K562 (cell line): ENCODE data around the gene GNB2. TPM values are rescaled to one million over a fixed set of nuclear protein-coding genes. Genes with fewer than 3 reads are reported as not detected.
"Not testable (repeated sequence)": the region's sequence is repeated elsewhere in the genome, so short reads cannot be mapped to it uniquely, and the experiment has no call there.

ENCODE experiments used
- ATAC-seq: fragments of 200-7000 bp; cut with Tn5 transposase; 3 replicates; pipeline ENCODE4 v1.9.1; 2020; ENCODE audit warnings: moderate library complexity
- BruUV-seq: library from RNA; stranded (reverse); fragments of 400-500 nt; replicated peaks from 2 replicates; lab custom pipeline; 2021; lab: Mats Ljungman, UMichigan
- CTCF ChIA-PET: fragments of 300-600 bp; formaldehyde crosslinking; extraction: SDS; loops from one replicate; lab custom pipeline; 2021; ENCODE audit warnings: low intra/inter-chr PET ratio; lab: Yijun Ruan, JAX
- POLR2A ChIA-PET: fragments of 300-600, 350-650 bp; sonication (Branson Sonifier 250); formaldehyde crosslinking; extraction: SDS; loops from one replicate; lab custom pipeline; 2021; ENCODE audit warnings: antibody characterized with exemption, inconsistent platforms; lab: Yijun Ruan, JAX
- DNase-seq, 4 experiments: peaks; one replicate each; pipeline versions ENCODE4 v3.0.0 to v3.0.0-alpha.2; 2011 to 2018; ENCODE audit warnings: low spot score in 3 of 4, mixed read lengths in 3 of 4; ENCODE audit errors: extremely low read depth in 1 of 4
- FAIRE-seq: peaks from 2 replicates; lab custom pipeline; 2011; peaks lifted over from hg19 to GRCh38; lab: Jason Lieb, UNC
- H2AFZ ChIP-seq: 2 replicates; pipeline ENCODE4 v1.6.0; 2011; ENCODE audit warnings: low read depth, low read length, control low read depth, inconsistent platforms
- H3K27ac ChIP-seq: fragments of 200-600 bp; 3 replicates; pipeline ENCODE4 v1.8.0; 2011; ENCODE audit warnings: low read depth, mild to moderate bottlenecking, control low read depth, inconsistent platforms, low read length, moderate library complexity, mixed read lengths; ENCODE audit errors: extremely low read depth
- H3K27me3 ChIP-seq, 2 experiments: fragments of 300-600 bp in 1 of 2; 2 replicates in 1 of 2; 3 replicates in 1 of 2; pipeline versions ENCODE4 v1.6.0 to v1.8.0; 2011; ENCODE audit warnings: inconsistent platforms in 2 of 2, low read length in 2 of 2, mild to moderate bottlenecking in 1 of 2, mixed read lengths in 1 of 2, moderate library complexity in 1 of 2; ENCODE audit not compliant: control insufficient read depth in 2 of 2, insufficient read depth in 2 of 2
- H3K36me3 ChIP-seq: fragments of 300-600 bp; 3 replicates; pipeline ENCODE4 v1.8.0; 2011; ENCODE audit warnings: mild to moderate bottlenecking, low read length, inconsistent platforms; ENCODE audit not compliant: control insufficient read depth, insufficient read depth
- H3K4me1 ChIP-seq, 2 experiments: fragments of 200-600 bp in 1 of 2; replicated peaks in 1 of 2; 2 replicates in 1 of 2; 3 replicates in 1 of 2; pipeline versions ENCODE4 v1.5.1 to v1.8.0; 2011; ENCODE audit warnings: inconsistent platforms in 2 of 2, low read length in 2 of 2, mild to moderate bottlenecking in 1 of 2, mixed read lengths in 1 of 2, moderate library complexity in 1 of 2; ENCODE audit not compliant: control insufficient read depth in 2 of 2, insufficient read depth in 2 of 2
- H3K4me2 ChIP-seq: 2 replicates; pipeline ENCODE4 v1.6.1; 2011; ENCODE audit warnings: low read length, control low read depth, inconsistent platforms, mixed read lengths; ENCODE audit not compliant: insufficient read depth
- H3K4me3 ChIP-seq: fragments of 200-600 bp; sonication (generic), shearing (Covaris generic); 2 replicates; pipeline ENCODE4 v1.5.1; 2016; ENCODE audit warnings: control low read depth, inconsistent platforms
- H3K79me2 ChIP-seq: fragments of 200-600 bp; 3 replicates; pipeline ENCODE4 v1.8.0; 2011; ENCODE audit warnings: low read length, inconsistent platforms; ENCODE audit not compliant: control insufficient read depth, insufficient read depth
- H3K9ac ChIP-seq, 2 experiments: 2 replicates each; pipeline versions ENCODE4 v1.6.0 to v1.6.1; 2011; ENCODE audit warnings: low read depth in 2 of 2, low read length in 2 of 2, control low read depth in 1 of 2, inconsistent platforms in 1 of 2, mild to moderate bottlenecking in 1 of 2, mixed read lengths in 1 of 2; ENCODE audit not compliant: insufficient read depth in 1 of 2
- H3K9me1 ChIP-seq: one replicate; pipeline ENCODE4 v1.6.0; 2011; ENCODE audit warnings: inconsistent platforms, mild to moderate bottlenecking, low read length, moderate library complexity; ENCODE audit not compliant: control insufficient read depth, insufficient read depth
- H3K9me3 ChIP-seq: replicated peaks from 2 replicates; pipeline ENCODE4 v1.5.1; 2011; ENCODE audit warnings: low read depth, low read length, inconsistent platforms; ENCODE audit not compliant: control insufficient read depth, insufficient read depth
- H4K20me1 ChIP-seq: replicated peaks from 2 replicates; pipeline ENCODE4 v1.6.1; 2011; ENCODE audit warnings: low read length, inconsistent platforms, mixed read lengths; ENCODE audit not compliant: control insufficient read depth, insufficient read depth
- BCOR ChIP-seq: fragments of 450-650 bp; IDR thresholded peaks from 2 replicates; pipeline ENCODE4 v1.6.1; 2016
- FOXK1 ChIP-seq: sonication (generic); formaldehyde crosslinking; IDR thresholded peaks from 2 replicates; pipeline ENCODE4 v1.8.0; 2022; ENCODE audit warnings: missing genetic modification reagents, mild to moderate bottlenecking, borderline replicate concordance
- TAF1 ChIP-seq: IDR thresholded peaks from 2 replicates; pipeline ENCODE4 v1.6.1; 2011; ENCODE audit warnings: mild to moderate bottlenecking, low read length, moderate library complexity; ENCODE audit not compliant: insufficient read depth, control insufficient read depth, severe bottlenecking; ENCODE audit errors: extremely low read depth
- ZNF121 ChIP-seq: sonication (generic); formaldehyde crosslinking; conservative IDR thresholded peaks from 2 replicates; pipeline ENCODE4 v1.8.0; 2022; ENCODE audit warnings: missing genetic modification reagents
- WGBS: fragments of 100-300 bp; shearing (Covaris generic); methylation state at CpG from one replicate; pipeline ENCODE4 v1.1.6; 2016; ENCODE audit warnings: low coverage, mixed read lengths; ENCODE audit not compliant: insufficient coverage; ENCODE audit errors: missing lambda C conversion rate; 5-methylcytosine and 5-hydroxymethylcytosine counted together
- in situ Hi-C: fragments of 300-500 bp; cut with MboI; formaldehyde crosslinking; loops from 4 replicates; pipeline ENCODE4 v1.15.0; 2018; ENCODE audit warnings: inconsistent platforms, mixed read lengths
- intact Hi-C: fragments of 100-400 bp; cut with micrococcal nuclease; formaldehyde crosslinking; loops from 2 replicates; pipeline ENCODE4 v1.14.2; 2022
- polyA plus RNA-seq, 8 experiments: library from polyadenylated mRNA; depleted of rRNA in 4 of 8; stranded (reverse) in 5 of 8; unstranded in 3 of 8; fragments of >200 nt; fragmentation: Nextera tagmentation in 2 of 8; fragmentation: Illumina TruSeq in 1 of 8; extraction: Ambion mirVana in 2 of 8; extraction: Trizol in 1 of 8; gene quantifications; 2 replicates each; pipeline versions ENCODE4 v1.2.1 to v1.2.3, GENCODE V29; 2011 to 2014; ENCODE audit warnings: inconsistent platforms in 1 of 8, missing spikeins in 1 of 8
- total RNA-seq, 7 experiments: library from RNA; depleted of rRNA in 6 of 7; stranded (reverse); fragments of >200 nt in 6 of 7; fragmentation: Illumina TruSeq in 2 of 7; extraction: Trizol in 2 of 7; gene quantifications; 2 replicates each; pipeline versions ENCODE4 v1.2.1 to v1.2.3, GENCODE V29; 2011 to 2021; ENCODE audit warnings: low replicate concordance in 1 of 7
- TF ChIP-seq, protein P1 (sequence below): fragments of 450-650 bp; IDR thresholded peaks from 2 replicates; pipeline ENCODE4 v1.6.1; 2016; ENCODE audit warnings: mild to moderate bottlenecking
- TF ChIP-seq, protein P2 (sequence below): fragments of 250-450 bp; sonication (Bioruptor Pico); IDR thresholded peaks from 2 replicates; pipeline ENCODE4 v1.4.0; 2020; ENCODE audit warnings: mild to moderate bottlenecking, moderate library complexity, borderline replicate concordance

The GNB2 gene
- total and polyA plus RNA-seq, 9 of the 15 experiments (the other 6 are each of a cell fraction or from before 2014, with no cell fraction given), result 0.65 to 320 (median 104) TPM

DNA sequence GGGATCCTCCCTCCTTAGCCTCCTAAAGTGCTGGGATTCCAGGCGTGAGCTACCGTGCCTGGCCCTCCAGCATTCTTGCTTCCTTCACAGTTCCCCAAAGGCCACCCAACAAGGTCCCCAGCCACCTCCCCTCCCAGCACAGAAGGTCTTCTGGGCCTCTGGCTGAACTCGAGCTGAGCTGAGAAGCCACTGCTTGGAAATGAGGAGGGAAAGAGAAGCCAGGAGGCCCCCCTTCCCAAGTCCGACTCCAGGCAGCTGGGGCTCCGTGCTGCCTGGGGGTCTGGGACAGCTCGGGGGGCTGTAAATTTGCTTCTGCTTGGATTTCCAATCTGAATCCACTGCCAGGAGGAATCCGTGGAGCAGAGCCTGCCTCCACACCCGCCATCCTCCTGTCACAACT, 41.2 kb downstream of the GNB2 start (continued):
- TF ChIP-seq, protein P1, sequence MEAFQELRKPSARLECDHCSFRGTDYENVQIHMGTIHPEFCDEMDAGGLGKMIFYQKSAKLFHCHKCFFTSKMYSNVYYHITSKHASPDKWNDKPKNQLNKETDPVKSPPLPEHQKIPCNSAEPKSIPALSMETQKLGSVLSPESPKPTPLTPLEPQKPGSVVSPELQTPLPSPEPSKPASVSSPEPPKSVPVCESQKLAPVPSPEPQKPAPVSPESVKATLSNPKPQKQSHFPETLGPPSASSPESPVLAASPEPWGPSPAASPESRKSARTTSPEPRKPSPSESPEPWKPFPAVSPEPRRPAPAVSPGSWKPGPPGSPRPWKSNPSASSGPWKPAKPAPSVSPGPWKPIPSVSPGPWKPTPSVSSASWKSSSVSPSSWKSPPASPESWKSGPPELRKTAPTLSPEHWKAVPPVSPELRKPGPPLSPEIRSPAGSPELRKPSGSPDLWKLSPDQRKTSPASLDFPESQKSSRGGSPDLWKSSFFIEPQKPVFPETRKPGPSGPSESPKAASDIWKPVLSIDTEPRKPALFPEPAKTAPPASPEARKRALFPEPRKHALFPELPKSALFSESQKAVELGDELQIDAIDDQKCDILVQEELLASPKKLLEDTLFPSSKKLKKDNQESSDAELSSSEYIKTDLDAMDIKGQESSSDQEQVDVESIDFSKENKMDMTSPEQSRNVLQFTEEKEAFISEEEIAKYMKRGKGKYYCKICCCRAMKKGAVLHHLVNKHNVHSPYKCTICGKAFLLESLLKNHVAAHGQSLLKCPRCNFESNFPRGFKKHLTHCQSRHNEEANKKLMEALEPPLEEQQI, result no peak
- no peak for TF ChIP-seq FOXK1 (CRISPR knock-in tag)
- TF ChIP-seq, protein P2, sequence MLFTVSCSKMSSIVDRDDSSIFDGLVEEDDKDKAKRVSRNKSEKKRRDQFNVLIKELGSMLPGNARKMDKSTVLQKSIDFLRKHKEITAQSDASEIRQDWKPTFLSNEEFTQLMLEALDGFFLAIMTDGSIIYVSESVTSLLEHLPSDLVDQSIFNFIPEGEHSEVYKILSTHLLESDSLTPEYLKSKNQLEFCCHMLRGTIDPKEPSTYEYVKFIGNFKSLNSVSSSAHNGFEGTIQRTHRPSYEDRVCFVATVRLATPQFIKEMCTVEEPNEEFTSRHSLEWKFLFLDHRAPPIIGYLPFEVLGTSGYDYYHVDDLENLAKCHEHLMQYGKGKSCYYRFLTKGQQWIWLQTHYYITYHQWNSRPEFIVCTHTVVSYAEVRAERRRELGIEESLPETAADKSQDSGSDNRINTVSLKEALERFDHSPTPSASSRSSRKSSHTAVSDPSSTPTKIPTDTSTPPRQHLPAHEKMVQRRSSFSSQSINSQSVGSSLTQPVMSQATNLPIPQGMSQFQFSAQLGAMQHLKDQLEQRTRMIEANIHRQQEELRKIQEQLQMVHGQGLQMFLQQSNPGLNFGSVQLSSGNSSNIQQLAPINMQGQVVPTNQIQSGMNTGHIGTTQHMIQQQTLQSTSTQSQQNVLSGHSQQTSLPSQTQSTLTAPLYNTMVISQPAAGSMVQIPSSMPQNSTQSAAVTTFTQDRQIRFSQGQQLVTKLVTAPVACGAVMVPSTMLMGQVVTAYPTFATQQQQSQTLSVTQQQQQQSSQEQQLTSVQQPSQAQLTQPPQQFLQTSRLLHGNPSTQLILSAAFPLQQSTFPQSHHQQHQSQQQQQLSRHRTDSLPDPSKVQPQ (CRISPR knock-in tag), result no peak
- no peak for TF ChIP-seq TAF1

DNA sequence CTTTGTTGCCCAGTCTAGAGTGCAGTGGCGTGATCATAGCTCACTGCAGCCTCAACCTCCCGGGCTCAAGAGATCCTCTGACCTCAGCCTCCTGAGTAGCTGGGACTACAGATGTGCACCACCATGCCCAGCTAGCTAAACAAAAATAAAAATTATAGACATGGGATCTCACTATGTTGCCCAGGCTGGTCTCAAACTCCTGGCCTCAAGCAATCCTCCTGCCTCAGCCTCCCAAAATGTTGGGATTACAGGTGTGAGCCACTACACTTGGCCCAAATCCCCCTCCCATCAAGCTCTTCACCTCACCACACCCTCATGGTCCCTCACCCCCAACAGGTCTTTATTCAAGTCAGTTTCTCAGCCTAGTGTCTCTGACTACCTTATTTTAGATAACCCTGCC, 43.5 kb downstream of the GNB2 start:
- peaks cover 6 to 17% of the 10 kb centered on the region in 2 experiments; a peak in 3 of 5 replicates for H3K4me1 ChIP-seq
- intact Hi-C loops, H3K4me2 ChIP-seq, in situ Hi-C loops, H3K9ac ChIP-seq, H2AFZ ChIP-seq, FAIRE-seq, H3K9me1 ChIP-seq, H3K36me3 ChIP-seq, H3K27ac ChIP-seq, H4K20me1 ChIP-seq, ATAC-seq, DNase-seq, CTCF ChIA-PET, H3K4me3 ChIP-seq, BruUV-seq, H3K9me3 ChIP-seq, H3K79me2 ChIP-seq: not testable (repeated sequence)
- 0 out of 2 replicates have a peak, but pooled peaks have one; percentile 59 for TF ChIP-seq BCOR
- TF ChIP-seq ZNF121 (CRISPR knock-in tag), result peak; percentile 90
- 11% methylated on average over 2 of the region's 2 CpGs for WGBS
- H3K27me3 ChIP-seq, result peaks cover 10 to 27% of the 10 kb centered on the region in 2 experiments
- POLR2A ChIA-PET, result interaction anchor here (1.1 to 1.6 kb wide), 2 partner anchors 10 to 28 kb away, joined by 3 to 11 read pairs; partner anchors contain the start of gene POP7
